BE2C (cell line): ENCODE results near the gene NDC1.
"Not testable (repeated sequence)": the region's sequence is repeated elsewhere in the genome, so short reads cannot be mapped to it uniquely, and the experiment has no call there.

ENCODE experiments used
- DNase-seq: peaks from one replicate; pipeline ENCODE4 v3.0.0-alpha.2; 2020
- H3K27me3 ChIP-seq: fragments of 250-450 bp; sonication (Bioruptor Pico); 2 replicates; pipeline ENCODE4 v1.5.1; 2020; ENCODE audit warnings: mild to moderate bottlenecking
- H3K36me3 ChIP-seq: fragments of 250-450 bp; sonication (Bioruptor Pico); 2 replicates; pipeline ENCODE4 v1.5.1; 2020; ENCODE audit warnings: mild to moderate bottlenecking
- H3K4me1 ChIP-seq: fragments of 250-450 bp; sonication (Bioruptor Pico); 2 replicates; pipeline ENCODE4 v1.5.1; 2020
- H3K4me3 ChIP-seq: 2 replicates; pipeline ENCODE4 v1.5.1; 2011; ENCODE audit warnings: low read depth, low read length
- H3K9me3 ChIP-seq: fragments of 250-450 bp; sonication (Bioruptor Pico); 2 replicates; pipeline ENCODE4 v1.5.1; 2020
- TF ChIP-seq, protein P1 (sequence below): IDR thresholded peaks from 2 replicates; pipeline ENCODE4 v1.5.1; 2012; ENCODE audit warnings: mild to moderate bottlenecking, low read depth, low read length

The NDC1 gene

DNA sequence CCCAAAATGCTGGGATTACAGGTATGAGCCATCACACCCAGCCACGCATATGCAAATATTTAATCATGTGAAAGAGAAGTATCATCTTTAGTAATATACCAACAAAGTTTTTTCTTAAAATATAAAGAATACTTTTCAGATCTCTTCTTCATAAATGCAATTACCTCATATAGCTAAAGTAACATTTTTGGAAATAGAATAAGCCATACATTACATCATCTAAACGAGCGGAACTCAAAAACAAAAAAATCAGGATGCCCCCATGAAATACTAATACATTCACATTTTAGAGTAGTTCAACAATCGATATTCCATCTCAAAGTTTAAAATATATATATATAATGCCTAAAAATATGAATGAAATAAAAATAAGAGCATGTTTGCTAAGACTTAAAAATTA is 4.7 kb downstream of the NDC1 start:
- TF ChIP-seq, protein P1, sequence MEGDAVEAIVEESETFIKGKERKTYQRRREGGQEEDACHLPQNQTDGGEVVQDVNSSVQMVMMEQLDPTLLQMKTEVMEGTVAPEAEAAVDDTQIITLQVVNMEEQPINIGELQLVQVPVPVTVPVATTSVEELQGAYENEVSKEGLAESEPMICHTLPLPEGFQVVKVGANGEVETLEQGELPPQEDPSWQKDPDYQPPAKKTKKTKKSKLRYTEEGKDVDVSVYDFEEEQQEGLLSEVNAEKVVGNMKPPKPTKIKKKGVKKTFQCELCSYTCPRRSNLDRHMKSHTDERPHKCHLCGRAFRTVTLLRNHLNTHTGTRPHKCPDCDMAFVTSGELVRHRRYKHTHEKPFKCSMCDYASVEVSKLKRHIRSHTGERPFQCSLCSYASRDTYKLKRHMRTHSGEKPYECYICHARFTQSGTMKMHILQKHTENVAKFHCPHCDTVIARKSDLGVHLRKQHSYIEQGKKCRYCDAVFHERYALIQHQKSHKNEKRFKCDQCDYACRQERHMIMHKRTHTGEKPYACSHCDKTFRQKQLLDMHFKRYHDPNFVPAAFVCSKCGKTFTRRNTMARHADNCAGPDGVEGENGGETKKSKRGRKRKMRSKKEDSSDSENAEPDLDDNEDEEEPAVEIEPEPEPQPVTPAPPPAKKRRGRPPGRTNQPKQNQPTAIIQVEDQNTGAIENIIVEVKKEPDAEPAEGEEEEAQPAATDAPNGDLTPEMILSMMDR, result no peak
- Histone ChIP-seq H3K27me3 (no peaks in the 10 kb centered on the region), H3K4me3 (no peak overlapping the region), H3K4me1 (no peaks in the 10 kb centered on the region), H3K9me3 (no peaks in the 10 kb centered on the region), H3K36me3 (no peaks in the 10 kb centered on the region)
- DNase-seq, result no peak

DNA sequence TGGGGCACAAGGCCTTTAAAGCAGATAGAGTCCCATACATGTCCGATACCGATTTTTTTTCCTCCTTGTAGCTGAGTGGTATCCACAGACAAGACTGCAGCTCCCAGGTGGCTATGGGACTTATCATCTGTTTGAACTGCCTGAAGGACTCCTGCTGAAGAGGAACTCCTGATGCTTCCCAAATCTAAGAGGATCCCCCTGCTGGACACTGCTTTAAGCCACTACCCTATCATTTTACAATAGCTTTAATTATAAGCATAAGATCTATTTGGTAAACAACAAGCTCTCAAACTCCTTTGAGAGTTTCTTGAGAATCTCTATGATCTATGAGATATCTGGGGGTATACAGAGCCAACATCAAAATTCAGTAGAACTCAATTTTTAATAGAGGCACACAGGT is 11.7 kb downstream of the NDC1 start:
- Histone ChIP-seq H3K36me3 (peaks cover 2% of the 10 kb centered on the region; the same call in 1 of the 2 replicates), H3K4me3 (no peak overlapping the region), H3K4me1 (no peaks in the 10 kb centered on the region), H3K27me3 (no peaks in the 10 kb centered on the region), H3K9me3 (no peaks in the 10 kb centered on the region)
- TF ChIP-seq, protein P1, result peak; percentile 21; the same call in 1 of the 2 replicates
- DNase-seq, result no peak

DNA sequence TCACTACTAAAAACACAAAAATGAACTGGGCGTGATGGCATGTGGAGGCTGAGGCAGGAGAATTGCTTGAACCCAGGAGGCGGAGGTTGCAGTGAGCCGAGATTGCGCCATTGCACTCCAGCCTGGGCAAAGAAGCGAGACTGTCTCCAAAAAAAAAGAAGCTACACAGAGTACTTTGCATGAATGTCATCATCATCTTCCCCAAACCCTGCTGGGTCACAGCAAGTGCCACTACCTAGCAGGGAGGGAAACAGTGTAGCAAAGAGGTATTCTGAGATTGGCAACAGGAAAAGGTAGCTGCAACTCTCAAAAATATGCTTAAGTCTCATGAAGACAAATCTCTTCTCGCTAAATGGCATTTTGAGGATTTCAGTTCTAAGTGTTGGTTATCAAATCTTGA is 12.8 kb downstream of the NDC1 start:
- Histone ChIP-seq H3K4me1 (no peaks in the 10 kb centered on the region), H3K36me3 (peaks cover 2% of the 10 kb centered on the region; the same call in 1 of the 2 replicates), H3K9me3 (no peaks in the 10 kb centered on the region), H3K4me3 (no peak overlapping the region), H3K27me3 (no peaks in the 10 kb centered on the region)
- TF ChIP-seq, protein P1, result no peak
- no peak for DNase-seq

DNA sequence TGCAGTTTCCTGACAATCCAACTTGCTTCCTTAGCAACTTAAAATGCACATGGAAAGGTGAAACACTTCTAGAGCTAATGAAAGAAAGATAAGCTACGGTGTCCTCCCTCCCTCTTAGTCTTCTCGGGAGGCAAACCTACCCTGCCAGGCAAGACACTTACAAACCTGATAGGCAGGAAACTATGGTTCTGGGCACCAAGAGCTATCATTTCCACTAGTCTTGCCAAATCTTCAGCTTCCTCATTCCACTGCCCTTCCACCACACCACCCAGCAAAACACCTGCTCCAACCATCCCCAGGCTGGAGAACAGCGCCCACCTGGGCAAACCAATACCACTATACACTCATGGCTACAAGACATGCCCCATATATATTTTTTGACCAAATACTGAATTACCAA is 15.2 kb downstream of the NDC1 start:
- Histone ChIP-seq H3K27me3 (no peaks in the 10 kb centered on the region), H3K4me3 (no peak overlapping the region), H3K36me3 (peaks cover 2% of the 10 kb centered on the region; the same call in 1 of the 2 replicates), H3K9me3 (no peaks in the 10 kb centered on the region), H3K4me1 (no peaks in the 10 kb centered on the region)
- no peak for DNase-seq
- TF ChIP-seq, protein P1, result no peak

DNA sequence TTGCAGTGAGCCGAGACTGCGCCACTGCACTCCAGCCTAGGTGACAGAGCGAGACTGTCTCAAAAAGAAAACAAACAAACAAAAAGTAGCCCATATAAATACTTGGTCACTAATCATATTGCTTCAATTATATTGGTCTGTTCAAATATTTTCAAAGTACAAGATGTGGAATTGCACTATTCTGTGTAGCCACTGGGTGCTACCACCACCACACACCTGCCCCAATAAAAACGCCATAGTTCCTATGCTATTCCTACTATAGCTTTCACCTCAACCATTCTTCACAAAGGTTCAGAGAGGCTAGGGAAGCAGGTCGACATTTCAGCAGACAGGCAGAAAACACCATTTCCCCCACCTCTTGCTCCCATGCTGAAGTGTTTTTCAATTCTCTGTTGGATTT is 16.7 kb downstream of the NDC1 start:
- no peaks in the 10 kb centered on the region for H3K9me3 ChIP-seq
- no peaks in the 10 kb centered on the region for H3K27me3 ChIP-seq
- TF ChIP-seq, protein P1, result no peak
- peaks cover 2% of the 10 kb centered on the region; the same call in 1 of the 2 replicates for H3K36me3 ChIP-seq
- no peak overlapping the region for H3K4me3 ChIP-seq
- no peaks in the 10 kb centered on the region for H3K4me1 ChIP-seq
- no peak for DNase-seq

DNA sequence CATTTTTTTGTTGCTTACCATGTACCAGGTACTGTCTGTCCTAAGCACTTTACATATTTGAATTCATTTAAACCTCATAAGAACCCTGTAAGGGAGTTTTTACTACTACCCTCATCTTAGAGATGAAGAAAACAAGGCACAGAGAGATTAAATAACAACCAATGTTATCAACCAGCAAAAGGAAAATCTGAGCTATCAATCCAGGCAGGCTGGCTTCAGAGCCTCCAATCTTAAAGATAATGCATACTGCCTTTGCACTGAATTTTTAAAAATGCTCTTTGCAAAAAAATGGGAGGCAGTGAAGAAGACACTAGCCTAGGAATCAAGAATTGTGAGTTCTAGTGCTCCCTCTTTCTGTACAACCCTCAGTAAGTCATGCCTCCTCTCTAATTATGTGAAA is 18.7 kb downstream of the NDC1 start:
- H3K27me3 ChIP-seq, result no peaks in the 10 kb centered on the region
- DNase-seq, result no peak
- no peaks in the 10 kb centered on the region; the same call in 1 of the 2 replicates for H3K36me3 ChIP-seq
- H3K4me3 ChIP-seq, result no peak overlapping the region
- no peaks in the 10 kb centered on the region for H3K4me1 ChIP-seq
- H3K9me3 ChIP-seq, result no peaks in the 10 kb centered on the region
- TF ChIP-seq, protein P1, result no peak

DNA sequence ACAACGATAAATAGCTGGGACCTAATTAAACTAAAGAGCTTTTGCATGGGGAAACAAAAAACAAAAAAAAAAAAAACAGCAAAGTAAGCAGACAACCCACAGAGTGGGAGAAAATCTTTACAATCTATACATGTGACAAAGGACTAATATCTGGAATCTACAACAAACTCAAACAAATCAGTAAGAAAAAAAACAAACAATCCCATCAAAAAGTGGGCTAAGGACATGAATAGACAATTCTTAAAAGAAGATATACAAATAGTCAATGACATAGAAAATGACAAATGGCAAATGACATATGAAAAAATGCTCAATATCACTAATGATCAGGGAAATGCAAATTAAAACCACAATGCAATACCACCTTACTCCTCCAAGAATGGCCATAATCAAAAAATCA is 21.5 kb downstream of the NDC1 start:
- not testable (repeated sequence) for H3K4me1 ChIP-seq, H3K27me3 ChIP-seq, H3K36me3 ChIP-seq, H3K4me3 ChIP-seq, DNase-seq, H3K9me3 ChIP-seq

DNA sequence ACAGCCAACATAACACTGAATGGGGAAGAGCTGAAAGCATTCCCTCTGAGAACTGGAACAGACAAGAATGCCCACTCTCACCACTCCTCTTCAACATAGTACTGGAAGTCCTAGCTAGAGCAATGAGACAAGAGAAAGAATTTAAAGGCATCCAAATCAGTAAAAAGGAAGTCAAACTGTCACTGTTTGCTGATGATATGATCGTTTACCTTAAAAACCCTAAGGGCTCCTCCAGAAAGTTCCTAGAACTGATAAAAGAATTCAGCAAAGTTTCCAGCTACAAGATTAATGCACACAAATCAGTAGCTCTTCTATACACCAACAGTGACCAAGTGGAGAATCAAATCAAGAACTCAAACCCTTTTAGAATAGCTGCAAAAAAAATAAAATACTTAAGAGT is 22.6 kb downstream of the NDC1 start:
- not testable (repeated sequence) for H3K4me3 ChIP-seq, DNase-seq, H3K36me3 ChIP-seq, H3K4me1 ChIP-seq, H3K9me3 ChIP-seq, H3K27me3 ChIP-seq
